Measurements from ENCODE around the gene PYCR2.
A peak's percentile ranks its signal among the peaks of the same experiment; 100 is the strongest.
"Not testable (repeated sequence)": the region's sequence is repeated elsewhere in the genome, so short reads cannot be mapped to it uniquely, and the experiment has no call there.

The PYCR2 gene

DNA sequence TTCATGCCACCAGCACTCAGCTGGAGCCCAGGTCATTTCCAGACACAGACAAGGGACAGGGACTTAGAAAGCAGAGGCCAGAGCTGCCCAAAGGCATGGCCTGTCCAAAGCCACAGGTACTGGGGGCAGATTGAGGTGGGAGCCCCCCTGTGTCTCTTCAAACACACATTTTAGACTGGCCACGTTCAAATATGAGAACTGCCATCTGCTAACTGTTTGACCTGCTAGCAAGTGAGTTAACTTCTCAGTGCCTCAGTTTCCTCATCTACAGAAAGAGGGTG, 17.8 kb upstream of the PYCR2 start:
- DNase-seq = no peak

DNA sequence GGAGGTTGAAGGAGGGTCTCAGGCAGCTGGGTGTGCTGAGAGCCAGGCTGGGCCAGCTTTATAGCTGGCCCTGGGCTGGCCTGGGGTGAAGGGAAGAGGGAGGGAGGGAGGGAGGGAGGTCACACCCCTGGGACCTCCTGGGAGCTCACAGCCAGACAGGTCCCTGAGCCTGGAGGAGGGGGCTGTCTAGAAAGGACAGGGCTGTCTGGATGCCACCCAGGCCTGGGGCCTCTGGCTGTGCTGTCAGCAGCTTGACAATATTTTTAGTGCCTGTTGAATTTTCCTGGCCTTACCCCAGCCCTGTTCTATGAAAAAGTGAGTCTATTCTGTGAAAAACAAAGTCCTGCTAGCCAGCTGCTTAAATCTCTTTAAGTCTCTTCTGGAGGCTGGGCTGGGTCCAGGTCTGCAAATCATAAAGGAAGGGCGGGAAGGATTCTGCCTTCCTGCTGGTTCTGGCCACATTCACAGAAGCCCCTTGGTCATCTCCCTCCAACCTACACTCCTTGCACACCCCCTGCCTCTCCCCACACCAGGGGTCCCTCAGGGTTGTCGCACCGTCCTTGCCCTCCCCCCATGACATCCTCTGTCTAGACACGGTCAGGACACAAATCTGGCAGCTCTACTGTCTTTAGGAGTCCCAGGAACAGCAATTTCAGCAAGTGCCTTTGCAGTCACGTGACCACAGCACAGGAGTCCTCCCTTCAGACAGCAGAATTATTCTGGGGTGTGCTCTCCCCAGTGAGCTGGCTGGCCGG, 17.3 kb upstream of the PYCR2 start, which contains the start of gene LEFTY2:
LEFTY2 (minus strand) TSS at position 34 of the 755 bp plus-strand sequence. CDS start 80 bp downstream, outside the sequence.
- DNase-seq = no peak

DNA sequence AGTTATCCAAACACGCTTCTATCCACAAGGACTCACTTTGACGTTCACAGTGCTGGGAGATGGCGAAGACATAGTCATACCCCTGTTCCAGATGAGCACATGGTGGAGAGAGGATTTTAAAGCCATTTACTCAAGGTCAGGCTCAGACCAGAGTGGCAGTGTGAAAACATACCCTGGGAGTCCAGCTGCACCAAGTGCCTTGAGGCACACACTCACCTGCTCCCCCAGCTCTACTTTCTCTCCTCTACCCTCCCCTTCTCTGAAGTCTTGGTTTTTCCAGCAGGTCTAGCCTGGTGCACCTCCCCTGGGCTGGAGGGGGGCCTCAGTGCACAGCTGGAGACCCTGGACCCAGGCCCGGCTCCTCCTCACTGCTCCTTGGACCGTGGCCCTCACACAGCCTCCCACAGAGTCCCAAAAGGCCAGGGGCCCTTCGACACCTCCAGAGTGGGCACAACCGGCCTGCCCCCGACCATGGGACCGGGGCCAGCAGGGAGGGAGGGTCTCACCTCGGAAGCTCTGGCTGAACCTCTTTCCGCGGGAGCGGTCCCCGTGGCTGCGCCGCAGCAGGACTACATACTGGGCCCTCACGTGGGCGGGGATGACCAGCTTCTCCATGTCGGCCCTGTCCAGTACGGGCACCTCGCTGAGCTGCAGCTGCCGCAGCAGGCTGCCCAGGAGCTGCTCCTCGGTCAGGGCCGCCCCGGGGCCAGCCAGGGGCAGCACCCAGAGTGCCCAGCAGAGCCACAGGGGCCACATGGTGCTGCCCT, 16.5 kb upstream of the PYCR2 start:
- no peak for DNase-seq

DNA sequence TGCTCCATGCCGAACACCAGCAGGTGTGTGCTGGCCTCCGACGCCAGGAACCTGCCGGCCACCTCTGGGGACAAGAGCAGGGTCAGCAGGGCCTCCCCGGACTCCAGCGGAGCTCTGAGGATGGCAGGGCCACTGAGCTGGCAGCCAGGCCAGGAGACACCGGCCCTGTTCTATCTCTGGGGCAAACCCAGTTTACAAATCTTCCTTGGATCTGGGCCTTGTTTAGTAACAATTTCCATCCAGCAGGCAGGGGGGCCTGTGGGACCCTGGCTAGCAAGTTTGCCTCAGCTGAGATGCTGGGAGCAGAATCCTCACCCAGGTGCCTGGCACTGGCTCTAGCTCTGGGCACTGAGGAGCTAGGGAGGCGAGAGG, 15.9 kb upstream of the PYCR2 start:
- not testable (repeated sequence) for DNase-seq

DNA sequence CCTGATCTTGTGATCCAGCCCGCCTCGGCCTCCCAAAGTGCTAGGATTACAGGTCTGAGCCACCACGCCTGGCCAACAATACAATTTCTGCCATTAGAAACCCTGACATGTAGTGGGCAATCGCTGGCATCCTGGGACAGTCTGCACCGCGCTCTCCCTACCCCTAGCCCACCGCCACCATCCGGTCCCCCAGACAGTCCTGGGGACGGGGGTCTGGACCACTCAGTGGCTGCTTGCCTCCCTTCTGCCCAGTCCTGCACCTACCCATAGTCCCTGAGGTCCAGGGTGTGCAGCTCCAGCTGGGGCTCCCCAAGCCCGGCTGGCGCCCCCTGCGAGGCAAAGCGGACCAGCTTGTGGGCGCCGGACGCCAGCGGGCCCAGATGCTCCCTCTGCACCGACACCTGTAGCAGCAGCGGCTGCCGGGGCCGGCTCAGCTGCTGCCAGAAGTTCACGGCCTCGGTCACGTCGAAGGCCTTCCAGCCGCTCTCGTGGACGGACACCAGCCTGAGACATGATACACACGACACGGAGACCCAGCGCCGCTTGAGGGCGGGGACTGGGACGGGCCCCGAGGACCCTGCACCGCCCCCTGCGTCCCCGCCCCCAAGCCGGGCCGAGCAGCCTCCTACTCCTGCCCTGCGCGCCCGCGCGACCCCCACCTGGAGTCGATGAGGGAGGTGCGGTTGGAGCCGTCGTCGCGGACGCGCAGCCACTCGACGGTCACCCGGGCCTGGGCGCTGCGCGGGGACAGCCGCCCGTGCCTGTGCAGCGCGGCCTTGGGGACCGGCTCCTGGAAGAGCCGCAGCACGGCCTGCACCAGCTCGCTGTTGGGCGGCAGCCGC, 15.3 kb upstream of the PYCR2 start:
- DNase-seq = peak; percentile 55

DNA sequence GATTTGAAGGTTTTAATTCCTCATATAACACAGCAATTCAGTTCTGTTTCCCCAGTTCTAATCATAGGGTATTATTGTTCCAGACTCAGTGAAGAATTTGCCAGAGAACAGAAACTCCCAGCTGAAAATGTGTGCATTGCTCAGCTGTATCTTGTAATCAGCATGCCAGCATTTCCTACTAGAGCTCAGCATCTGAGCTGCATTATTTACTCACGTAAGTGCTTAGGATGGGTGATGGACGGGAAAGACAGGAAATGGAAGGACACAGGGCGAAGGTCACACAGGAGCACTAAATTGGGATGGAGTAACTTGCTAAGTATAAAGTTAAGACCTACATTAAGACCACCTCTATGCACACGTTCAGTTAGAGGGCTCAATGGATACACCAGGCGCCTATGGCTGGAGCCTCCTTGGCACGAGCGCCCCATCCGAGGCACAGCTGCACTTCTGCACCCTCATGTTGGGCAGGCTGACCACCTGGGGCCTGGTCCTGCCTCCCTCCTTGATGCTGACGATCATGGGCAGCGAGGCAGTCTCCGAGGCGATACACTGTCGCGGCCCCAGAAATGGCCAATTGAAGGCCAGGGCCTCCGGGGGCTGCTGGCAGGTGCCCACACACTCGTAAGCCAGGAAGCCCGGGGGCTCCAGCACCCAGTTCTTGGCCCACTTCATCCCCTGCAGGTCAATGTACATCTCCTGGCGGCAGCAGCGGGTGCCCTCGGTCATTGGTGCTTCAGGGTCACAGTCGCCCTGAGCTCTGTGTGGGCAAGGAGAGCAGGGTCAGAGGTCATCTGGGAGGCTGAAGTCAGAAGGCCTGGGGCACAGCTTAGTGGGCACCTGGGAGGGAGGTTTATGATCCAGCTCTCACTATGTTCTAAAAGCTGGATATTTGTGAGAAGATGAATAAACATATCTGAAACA, 13.3 kb upstream of the PYCR2 start:
- no peak for DNase-seq

DNA sequence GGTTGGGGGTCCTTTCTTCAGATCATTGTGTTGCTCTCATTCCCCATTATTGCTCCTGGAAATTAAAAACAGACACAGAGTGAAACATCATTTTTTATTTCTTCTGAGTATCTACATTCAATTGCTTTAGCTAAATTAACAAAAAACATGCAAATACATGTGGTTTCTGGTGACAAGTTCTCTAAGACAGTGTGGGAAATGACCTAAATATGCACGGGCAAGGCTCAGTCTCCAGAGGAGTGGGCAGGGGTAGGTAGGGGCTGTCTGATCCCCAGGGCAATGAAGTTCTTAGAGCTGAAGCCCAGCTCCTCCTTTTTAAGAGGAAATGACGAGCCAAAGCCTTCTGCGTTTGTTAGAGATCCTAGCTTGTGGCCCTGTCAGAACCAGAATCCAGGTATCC, 12.5 kb upstream of the PYCR2 start:
- no peak for DNase-seq

DNA sequence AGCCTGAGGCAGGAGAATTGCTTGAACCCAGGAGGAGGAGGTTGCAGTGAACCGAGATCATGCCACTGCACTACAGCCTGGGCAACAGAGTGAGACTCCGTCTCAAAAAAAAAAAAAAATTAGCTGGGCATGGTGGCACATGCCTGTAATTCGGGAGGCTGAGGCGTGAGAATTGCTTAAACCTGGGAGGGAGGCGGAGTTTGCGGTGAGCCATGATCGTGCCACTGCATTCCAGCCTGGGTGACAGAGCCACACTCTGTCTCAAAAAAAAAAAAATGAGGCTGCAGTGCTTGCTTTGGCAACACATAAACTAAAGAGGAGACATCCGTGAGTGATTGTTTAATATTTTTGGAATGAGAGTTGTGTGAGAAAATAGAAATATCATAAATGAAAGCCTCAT, 12.0 kb upstream of the PYCR2 start:
- DNase-seq = not testable (repeated sequence)

DNA sequence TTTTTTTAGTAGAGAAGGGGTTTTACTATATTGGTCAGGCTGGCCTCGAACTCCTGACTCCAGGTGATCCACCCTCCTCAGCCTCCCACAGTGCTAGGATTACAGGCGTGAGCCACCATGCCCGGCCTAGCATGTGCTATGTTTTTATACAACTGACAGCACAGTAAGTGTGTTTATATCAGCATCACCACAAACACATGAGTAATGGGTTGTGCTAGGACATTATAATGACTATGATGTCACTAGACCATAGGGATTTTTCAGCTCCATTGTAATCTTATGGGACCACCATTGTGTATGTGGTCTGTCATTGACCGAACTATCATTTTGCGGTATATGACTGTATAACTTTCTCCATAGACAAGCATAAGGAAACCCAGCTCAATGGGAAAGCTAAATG, 10.7 kb upstream of the PYCR2 start:
- no peak for DNase-seq

DNA sequence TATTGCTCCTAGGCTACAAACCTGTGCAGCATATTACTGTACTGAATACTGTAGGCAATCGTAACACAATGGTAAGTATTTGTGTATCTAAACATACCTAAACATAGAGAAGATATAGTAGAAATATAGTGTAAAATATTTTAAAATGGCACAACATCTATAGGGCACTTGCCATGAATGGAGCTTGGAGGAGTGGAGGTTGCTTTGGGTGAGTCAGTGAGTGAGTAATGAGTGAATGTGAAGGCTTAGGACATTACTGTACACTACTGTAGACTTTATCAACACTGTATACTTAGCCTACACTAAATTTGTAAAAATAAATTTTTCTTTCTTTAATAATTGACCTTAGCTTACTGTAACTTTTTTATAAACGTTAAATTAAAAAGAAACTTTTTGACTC, 9.0 kb upstream of the PYCR2 start:
- no peak for DNase-seq

DNA sequence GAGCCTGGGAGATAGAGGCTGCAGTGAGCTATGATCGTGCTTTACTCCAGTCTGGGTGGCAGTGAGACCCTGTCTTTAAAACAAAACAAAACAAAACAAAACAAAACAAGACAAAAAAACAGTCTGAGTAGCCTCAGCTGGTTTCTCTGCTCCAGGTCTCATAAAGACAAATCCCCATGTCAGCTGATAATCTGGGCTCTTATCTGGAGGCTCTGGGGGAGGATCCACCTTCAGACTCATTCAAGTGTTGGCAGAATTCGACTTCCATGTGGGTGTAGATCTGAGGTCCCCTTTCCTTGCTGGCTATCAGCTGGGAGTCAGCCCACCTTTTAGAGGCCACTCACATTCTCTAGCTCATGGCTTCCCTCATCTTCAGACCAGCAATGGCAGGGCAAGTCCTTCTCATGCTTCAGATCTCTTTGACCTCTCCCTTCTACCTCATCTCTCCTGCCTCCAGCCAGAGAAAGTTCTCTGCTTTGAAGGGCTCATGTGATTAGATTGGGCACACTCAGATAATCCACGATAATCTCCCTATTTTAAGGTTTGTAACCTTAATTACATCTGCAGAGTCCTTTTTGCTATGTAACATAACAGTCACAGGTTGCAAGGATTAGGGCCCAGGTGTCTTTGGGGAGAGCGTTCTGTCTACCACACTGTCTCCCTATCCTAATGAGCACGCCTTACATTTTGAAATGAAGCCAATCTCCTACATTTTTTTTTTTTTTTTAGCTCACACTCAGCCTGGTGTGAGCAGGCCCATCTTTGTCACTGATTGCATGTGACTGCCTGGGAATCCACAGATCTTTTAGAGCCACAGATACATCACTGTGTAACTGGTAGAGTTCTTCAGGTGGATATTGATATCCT, 7.5 kb upstream of the PYCR2 start:
- DNase-seq = no peak

DNA sequence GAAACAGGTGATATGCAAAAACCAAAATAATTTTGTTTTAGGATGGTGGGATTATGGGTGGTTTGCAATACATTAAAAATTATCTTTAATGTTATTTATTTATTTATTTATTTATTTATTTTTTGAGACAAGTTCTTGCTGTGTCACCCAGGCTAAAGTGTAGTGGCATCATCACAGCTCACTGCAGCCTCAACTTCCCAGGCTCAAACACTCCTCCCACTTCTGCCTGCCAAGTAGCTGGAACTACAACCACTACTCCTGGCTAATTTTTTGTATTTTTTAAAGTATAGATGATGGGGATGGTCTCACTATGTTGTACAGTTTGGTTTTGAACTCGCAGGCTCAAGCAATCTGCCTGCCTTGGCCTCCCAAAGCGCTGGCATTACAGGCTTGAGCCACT, 6.5 kb upstream of the PYCR2 start:
- no peak for DNase-seq

DNA sequence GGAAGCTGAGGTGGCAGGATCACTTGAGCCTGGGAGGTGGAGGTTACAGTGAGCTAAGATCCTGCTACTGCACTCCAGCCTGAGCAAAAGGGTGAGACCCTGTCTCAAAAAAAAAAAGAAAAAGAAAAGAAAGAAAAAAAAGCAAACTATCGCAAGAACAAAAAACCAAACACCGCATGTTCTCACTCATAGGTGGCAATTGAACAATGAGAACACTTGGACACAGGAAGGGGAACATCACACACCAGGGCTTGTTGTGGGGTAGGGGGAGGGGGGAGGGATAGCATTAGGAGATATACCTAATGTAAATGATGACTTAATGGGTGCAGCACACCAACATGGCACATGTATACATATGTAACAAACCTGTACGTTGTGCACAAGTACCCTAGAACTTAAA, 5.4 kb upstream of the PYCR2 start:
- not testable (repeated sequence) for DNase-seq

DNA sequence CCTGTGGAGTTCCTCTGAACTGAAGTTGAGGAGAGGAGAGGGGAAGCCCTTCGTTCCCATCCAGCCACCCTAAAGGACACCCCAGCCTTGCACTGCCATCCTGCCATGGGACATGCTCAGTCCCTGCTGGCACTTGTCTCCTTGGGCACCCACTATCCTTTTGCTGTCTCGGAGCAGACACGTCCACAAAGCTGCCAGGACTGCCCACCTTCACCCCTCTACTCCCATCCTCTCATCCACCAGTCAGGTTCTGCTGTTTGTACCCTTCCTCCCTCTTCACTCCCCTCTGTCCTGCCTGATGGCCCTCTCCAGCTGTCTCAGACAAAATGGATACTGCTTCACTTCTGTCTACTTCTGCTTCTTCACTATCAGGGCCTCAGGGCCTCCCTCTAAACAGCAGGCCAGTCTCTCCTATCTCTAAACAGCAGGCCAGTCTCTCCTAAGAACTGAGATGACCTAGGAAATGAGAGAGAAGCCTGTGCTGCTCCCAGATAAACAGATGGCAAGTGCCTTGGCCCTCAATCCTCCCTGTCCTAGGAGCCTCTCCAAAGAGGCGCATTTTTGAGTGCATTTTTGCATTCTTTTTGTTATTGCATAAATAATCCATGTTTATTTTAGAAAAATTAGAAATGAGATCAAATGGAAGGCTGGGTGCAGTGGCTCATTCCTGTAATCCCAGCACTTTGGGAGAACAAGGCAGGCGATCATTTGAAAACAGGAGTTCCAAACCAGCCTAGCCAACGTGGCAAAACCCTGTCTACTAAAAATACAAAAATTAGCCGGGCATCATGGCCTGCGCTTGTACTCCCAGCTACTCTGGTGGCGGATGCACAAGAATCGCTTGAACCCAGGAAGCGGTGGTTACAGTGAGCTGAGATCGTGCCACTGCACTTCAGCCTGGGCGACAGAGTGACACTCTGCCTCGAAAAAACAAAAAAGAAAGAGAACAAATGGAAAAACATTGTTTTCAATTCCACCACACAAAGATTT, 4.4 kb upstream of the PYCR2 start:
- DNase-seq = no peak

DNA sequence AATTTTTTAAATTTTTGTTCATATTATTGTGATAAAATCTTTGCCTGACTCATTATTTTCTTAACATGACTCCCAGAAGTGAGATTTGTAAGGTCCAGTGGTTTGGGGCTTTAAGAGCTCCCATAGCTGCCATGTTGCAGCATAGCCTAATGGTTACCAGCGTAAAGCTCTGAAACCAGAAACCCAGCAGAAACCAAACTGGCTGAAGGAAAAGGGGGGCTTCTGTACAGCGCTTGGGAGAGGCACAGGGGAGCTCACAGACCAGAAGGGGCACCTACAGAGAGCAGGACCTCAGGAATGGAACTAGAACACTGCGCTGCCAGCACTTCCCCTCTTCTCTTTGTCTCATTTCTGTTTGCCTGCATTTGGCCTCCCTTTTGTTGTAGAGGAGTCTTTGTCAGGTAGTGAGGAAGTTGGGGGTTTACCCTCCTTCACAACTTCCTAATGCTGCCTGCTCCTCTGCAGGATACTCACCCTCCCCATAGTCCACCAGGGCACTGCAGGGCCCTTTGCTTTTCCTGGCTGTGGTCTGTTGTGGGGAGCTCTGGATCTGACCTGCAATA, 2.6 kb upstream of the PYCR2 start:
- no peak for DNase-seq

DNA sequence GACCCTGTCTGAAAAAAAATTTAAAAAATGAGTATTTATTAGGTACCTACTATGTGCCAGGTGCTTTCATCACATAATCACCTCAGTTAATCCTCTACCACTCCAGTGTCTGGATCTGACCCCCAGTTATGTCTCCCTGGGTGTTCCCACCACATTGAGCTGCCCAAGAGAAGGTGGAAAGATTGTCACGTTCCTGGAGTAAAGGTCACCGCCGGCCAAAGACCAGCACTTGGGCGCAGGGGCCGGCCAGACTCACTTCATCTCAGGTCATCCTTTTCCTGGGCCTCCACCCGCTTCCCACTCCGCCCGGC, 714 bp downstream of the PYCR2 start:
- no peak for DNase-seq

DNA sequence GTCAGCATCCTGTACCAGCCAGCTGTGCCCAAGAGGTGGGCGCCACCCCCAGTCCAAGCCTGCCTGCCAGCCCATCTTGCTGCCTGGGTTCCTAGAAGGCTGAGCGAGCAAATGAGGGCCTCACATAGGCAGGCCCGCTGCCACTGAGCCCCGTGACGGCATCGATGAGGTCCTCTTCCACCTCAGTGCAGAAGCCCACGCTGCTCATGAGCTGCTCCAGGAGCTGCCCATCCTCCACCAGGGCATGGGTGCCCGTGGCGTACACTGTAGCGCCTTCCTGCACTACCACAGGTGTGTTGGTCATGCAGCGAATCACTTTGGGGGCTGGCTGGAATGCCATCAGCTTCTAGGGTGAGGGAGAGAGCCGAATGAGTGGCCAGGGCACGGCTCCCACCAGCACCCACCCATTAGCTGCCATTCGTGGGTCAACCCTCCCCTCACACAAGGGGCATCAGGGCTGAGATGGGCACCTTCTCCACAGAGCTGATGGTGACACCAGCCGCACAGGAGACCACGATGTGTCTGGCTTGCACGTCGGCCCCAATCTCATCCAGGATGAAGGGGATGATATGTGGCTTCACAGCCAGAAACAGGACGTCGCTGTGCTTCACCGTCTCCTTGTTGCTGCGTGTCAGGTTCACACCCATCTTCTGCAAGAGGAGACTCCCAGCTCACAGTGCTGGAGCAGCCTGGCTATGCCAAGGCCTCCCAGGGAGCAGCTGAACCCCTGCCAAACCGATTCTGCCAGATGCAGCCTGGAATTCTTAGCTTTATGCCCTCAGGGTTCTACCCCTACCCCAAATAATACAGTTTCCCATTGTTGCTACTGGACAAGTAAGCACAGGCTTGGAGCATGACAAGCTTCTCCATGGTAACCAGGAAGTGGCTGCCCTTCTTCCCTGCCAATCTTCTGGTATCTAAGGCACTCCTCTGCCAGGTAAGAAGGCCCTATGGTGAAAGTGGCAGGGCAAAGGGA, 2.0 kb downstream of the PYCR2 start:
- no peak for DNase-seq

DNA sequence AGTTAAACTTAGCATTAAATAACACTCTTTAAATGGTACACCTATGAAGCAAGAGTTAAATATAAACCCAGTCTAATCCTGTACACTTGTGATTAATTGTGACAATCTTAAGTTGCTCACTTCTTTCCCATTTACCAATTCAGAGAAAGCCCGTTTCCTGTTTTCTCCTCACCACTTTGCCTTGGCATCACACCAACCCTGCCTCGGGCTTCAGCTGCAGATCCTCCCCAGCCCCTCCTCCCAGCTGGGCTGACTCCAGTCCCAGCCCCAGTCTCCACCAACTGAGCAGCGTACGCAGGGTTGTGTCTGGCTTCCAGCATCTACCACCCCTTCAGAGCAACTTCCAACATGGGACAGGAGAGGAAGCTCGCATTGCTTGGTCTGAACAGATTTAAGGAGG, 4.1 kb downstream of the PYCR2 start:
- DNase-seq = no peak

DNA sequence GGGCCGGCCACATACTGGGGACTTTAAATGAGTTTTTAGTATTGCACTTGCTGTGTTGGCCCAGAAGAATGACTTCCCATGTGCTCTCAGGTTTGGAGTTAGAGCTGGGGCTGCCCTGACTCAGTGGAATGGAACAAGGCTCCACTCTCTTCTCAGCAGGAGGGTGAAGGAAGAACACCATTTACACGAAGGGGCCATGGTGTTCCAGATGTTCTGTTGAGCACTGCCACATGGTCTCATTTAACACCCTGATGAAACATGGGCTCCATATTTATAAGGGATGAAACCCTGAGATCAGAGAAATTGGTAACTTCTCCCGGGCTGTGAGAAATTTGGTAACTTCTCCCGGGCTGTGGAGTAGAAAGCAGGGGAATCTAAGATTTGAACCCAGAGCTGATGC, 5.8 kb downstream of the PYCR2 start:
- no peak for DNase-seq

Measured in retina (tissue), 1 donor.